Neuronal stem cell (in vitro differentiated cells): ENCODE measurements around the gene ALG6.
"Not testable (repeated sequence)": the region's sequence is repeated elsewhere in the genome, so short reads cannot be mapped to it uniquely, and the experiment has no call there.

ENCODE experiments used
- DNase-seq: peaks from one replicate; pipeline ENCODE4 v3.0.0-alpha.2; 2013; ENCODE audit warnings: low spot score
- H2AFZ ChIP-seq: one replicate; pipeline ENCODE4 v1.6.1; 2013; ENCODE audit warnings: mild to moderate bottlenecking, low read length, inconsistent platforms
- H2AK5ac ChIP-seq: 2 replicates; pipeline ENCODE4 v1.6.1; 2013; ENCODE audit warnings: low read depth, mild to moderate bottlenecking, inconsistent platforms, low read length, moderate library complexity, mixed read lengths
- H2BK120ac ChIP-seq: 2 replicates; pipeline ENCODE4 v1.6.1; 2013; ENCODE audit warnings: low read depth, mild to moderate bottlenecking, inconsistent platforms, low read length, moderate library complexity, mixed read lengths
- H2BK12ac ChIP-seq: one replicate; pipeline ENCODE4 v1.6.1; 2013; ENCODE audit warnings: low read length, inconsistent platforms
- H2BK15ac ChIP-seq: 2 replicates; pipeline ENCODE4 v1.6.1; 2013; ENCODE audit warnings: mild to moderate bottlenecking, low read length, inconsistent platforms, mixed read lengths
- H2BK5ac ChIP-seq: one replicate; pipeline ENCODE4 v1.6.1; 2013; ENCODE audit warnings: inconsistent platforms, mild to moderate bottlenecking, low read length, moderate library complexity
- H3K14ac ChIP-seq: one replicate; pipeline ENCODE4 v1.6.1; 2013; ENCODE audit warnings: low read length, inconsistent platforms
- H3K18ac ChIP-seq: 2 replicates; pipeline ENCODE4 v1.6.1; 2013; ENCODE audit warnings: low read length, inconsistent platforms
- H3K23ac ChIP-seq: 2 replicates; pipeline ENCODE4 v1.6.1; 2013; ENCODE audit warnings: low read depth, mild to moderate bottlenecking, mixed read lengths, low read length, inconsistent platforms; ENCODE audit not compliant: poor library complexity
- H3K27ac ChIP-seq: replicated peaks from 3 replicates; pipeline ENCODE4 v1.5.1; 2013; ENCODE audit warnings: low read length, inconsistent platforms
- H3K27me3 ChIP-seq, 3 experiments: 2 replicates each; pipeline ENCODE4 v1.6.1; 2013; ENCODE audit warnings: low read length in 3 of 3, mild to moderate bottlenecking in 2 of 3, inconsistent platforms in 1 of 3, low read depth in 1 of 3, mixed read lengths in 1 of 3, moderate library complexity in 1 of 3; ENCODE audit not compliant: control insufficient read depth in 3 of 3, insufficient read depth in 3 of 3
- H3K36me3 ChIP-seq, 2 donors: replicated peaks in 1 of 2; 2 replicates each; pipeline ENCODE4 v1.6.1; 2013; ENCODE audit warnings: low read length in 2 of 2; ENCODE audit not compliant: control insufficient read depth in 2 of 2, insufficient read depth in 2 of 2
- H3K4ac ChIP-seq: 2 replicates; pipeline ENCODE4 v1.6.1; 2013; ENCODE audit warnings: inconsistent platforms, mild to moderate bottlenecking, low read length, moderate library complexity
- H3K4me1 ChIP-seq, 2 donors: 1 replicate in 1 of 2; 2 replicates in 1 of 2; pipeline ENCODE4 v1.6.1; 2013; ENCODE audit warnings: low read length in 2 of 2, low read depth in 1 of 2; ENCODE audit not compliant: control insufficient read depth in 2 of 2, insufficient read depth in 1 of 2
- H3K4me2 ChIP-seq: one replicate; pipeline ENCODE4 v1.6.1; 2013; ENCODE audit warnings: mild to moderate bottlenecking, low read length, inconsistent platforms; ENCODE audit not compliant: insufficient read depth, poor library complexity, severe bottlenecking
- H3K4me3 ChIP-seq, 2 donors: 2 replicates each; pipeline ENCODE4 v1.5.1; 2013; ENCODE audit warnings: low read length in 2 of 2, mild to moderate bottlenecking in 2 of 2, inconsistent platforms in 1 of 2, moderate library complexity in 1 of 2
- H3K79me1 ChIP-seq: one replicate; pipeline ENCODE4 v1.6.1; 2013; ENCODE audit warnings: low read depth, mild to moderate bottlenecking, inconsistent platforms, low read length, moderate library complexity
- H3K9ac ChIP-seq: one replicate; pipeline ENCODE4 v1.6.1; 2013; ENCODE audit warnings: mild to moderate bottlenecking, low read depth, low read length, inconsistent platforms; ENCODE audit not compliant: poor library complexity
- H3K9me3 ChIP-seq, 2 donors: replicated peaks in 1 of 2; 2 replicates each; pipeline versions ENCODE3 to v1.6.1; 2013; ENCODE audit warnings: low read length in 2 of 2, mild to moderate bottlenecking in 2 of 2, inconsistent platforms in 1 of 2, low read depth in 1 of 2, mixed read lengths in 1 of 2, moderate library complexity in 1 of 2; ENCODE audit not compliant: control insufficient read depth in 2 of 2, insufficient read depth in 1 of 2
- H4K8ac ChIP-seq: one replicate; pipeline ENCODE4 v1.6.1; 2013; ENCODE audit warnings: low read depth, mild to moderate bottlenecking, inconsistent platforms, low read length, moderate library complexity
- H4K91ac ChIP-seq: one replicate; pipeline ENCODE4 v1.6.1; 2013; ENCODE audit warnings: low read length, low read depth, mild to moderate bottlenecking, inconsistent platforms; ENCODE audit not compliant: poor library complexity
- WGBS, 2 donors: extraction: QIAGEN DNeasy Blood & Tissue Kit; methylation state at CpG; one replicate each; pipeline ENCODE4 v1.1.7; 2013; ENCODE audit warnings: missing lambda C conversion rate in 2 of 2, mixed read lengths in 1 of 2; ENCODE audit not compliant: insufficient read length in 2 of 2, insufficient replicate concordance in 1 of 2; ENCODE audit errors: extremely low coverage in 2 of 2; 5-methylcytosine and 5-hydroxymethylcytosine counted together

ALG6 gene

DNA sequence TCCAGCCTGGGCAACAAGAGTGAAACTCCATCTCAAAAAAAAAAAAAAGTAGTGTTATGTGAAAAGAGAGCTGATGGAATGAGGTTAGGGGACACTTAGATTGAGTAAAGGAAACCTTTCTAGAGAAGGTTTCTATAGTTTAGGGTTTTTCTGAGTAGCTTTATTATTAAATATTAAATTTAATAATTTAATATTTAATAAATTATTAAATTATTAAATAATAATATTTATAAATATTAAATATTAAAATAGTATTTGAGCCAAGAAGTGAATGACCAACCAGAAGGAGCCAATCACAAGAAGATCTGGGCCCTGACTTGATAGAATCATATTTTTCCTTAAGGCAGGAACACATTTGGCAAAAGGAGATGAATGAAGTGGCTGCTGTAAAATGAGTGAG, 50.7 kb downstream of the ALG6 start:
- Histone ChIP-seq H2AFZ (no peak overlapping the region), H2AK5ac (no peak overlapping the region), H4K8ac (no peak overlapping the region), H3K23ac (no peak overlapping the region), H3K4me2 (no peak overlapping the region), H3K18ac (no peak overlapping the region), H2BK120ac (no peak overlapping the region), H3K9me3 (no peaks in the 10 kb centered on the region), H3K4me3 (no peak overlapping the region), H3K14ac (no peak overlapping the region), H3K9ac (no peak overlapping the region), H3K27me3 (no peaks in the 10 kb centered on the region), H3K36me3 (peaks cover 0 to 14% of the 10 kb centered on the region in 2 donors), H3K4ac (no peak overlapping the region), H2BK5ac (no peak overlapping the region), H3K79me1 (no peaks in the 10 kb centered on the region), H3K4me1 (no peaks in the 10 kb centered on the region), H2BK15ac (no peak overlapping the region), H3K27ac (no peak overlapping the region), H4K91ac (no peak overlapping the region), H2BK12ac (no peak overlapping the region)
- DNase-seq: no peak

DNA sequence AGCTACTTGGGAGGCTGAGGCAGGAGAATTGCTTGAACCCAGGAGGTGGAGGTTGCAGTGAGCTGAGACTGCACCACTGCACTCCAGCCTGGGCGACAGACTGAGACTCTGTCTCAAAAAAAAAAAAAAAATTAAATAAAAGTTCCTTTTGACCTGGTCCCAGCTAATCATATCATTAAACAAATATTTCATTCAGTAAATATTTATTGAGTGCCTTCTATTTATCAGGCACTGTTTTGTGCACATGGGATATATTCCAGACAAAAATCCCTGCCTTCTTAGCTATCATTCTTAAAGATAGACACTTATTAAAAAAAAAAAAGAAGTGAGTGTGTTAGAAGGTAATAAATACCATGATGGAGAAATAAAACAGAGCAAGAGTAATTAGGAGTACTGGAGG, 53.3 kb downstream of the ALG6 start:
- not testable (repeated sequence) for H3K27me3 ChIP-seq, DNase-seq, H3K27ac ChIP-seq, H2BK5ac ChIP-seq, H3K14ac ChIP-seq, H3K4ac ChIP-seq, H4K91ac ChIP-seq, H3K4me1 ChIP-seq, H2BK15ac ChIP-seq, H3K4me3 ChIP-seq, H2AFZ ChIP-seq, H3K9me3 ChIP-seq, H3K23ac ChIP-seq, H3K36me3 ChIP-seq, H2BK120ac ChIP-seq, H2AK5ac ChIP-seq, H3K4me2 ChIP-seq, H2BK12ac ChIP-seq, H3K18ac ChIP-seq, H3K9ac ChIP-seq, H3K79me1 ChIP-seq, H4K8ac ChIP-seq
- no CpG with 5 or more reads among the region's 1 CpG for WGBS, 2 donors

DNA sequence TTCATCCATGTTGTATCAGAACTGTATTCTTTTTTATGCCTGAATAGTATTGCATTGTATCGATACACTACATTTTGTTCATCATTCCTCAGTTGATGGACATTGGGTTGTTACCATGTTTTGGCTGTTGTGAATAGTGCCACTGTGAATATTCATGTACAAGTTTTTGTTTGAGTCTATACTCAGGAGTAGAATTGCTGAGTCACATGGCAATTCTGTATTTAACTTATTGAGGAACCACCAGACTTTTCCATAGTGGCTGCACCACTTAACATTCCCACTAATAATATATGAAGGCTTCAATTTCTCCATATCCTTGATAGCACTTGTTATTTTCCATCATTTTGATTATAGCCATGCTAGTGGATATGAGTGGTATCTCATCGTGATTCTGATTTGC, 56.2 kb downstream of the ALG6 start:
- H3K9ac ChIP-seq: no peak overlapping the region

DNA sequence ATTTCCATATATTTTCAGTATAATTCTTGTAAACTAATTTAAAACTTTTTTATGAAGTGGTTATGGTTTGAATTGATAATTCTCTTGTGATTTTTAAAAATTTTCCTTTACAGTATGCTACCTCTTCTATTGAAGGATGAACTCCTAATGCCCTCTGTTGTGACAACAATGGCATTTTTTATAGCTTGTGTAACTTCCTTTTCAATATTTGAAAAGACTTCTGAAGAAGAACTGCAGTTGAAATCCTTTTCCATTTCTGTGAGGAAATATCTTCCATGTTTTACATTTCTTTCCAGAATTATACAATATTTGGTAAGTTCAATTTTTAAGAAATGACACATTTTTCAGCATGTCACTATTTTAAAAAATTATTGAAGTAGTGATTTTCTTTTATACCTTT, 61.4 kb downstream of the ALG6 start:
- Histone ChIP-seq H3K36me3 (peaks cover 1 to 20% of the 10 kb centered on the region in 2 donors), H3K27me3 (no peaks in the 10 kb centered on the region), H3K9ac (no peak overlapping the region), H2AFZ (no peak overlapping the region), H4K8ac (no peak overlapping the region), H3K4me2 (no peak overlapping the region), H2BK5ac (no peak overlapping the region), H3K4me3 (no peak overlapping the region), H3K9me3 (peaks cover 3 to 27% of the 10 kb centered on the region in 2 donors), H2BK12ac (no peak overlapping the region), H3K14ac (no peak overlapping the region), H3K79me1 (no peaks in the 10 kb centered on the region), H2BK120ac (no peak overlapping the region), H3K4me1 (no peaks in the 10 kb centered on the region), H2AK5ac (no peak overlapping the region), H4K91ac (no peak overlapping the region), H3K18ac (no peak overlapping the region), H2BK15ac (no peak overlapping the region), H3K27ac (no peak overlapping the region), H3K4ac (no peak overlapping the region), H3K23ac (no peak overlapping the region)
- no peak for DNase-seq

More for the DNA sequence above, 56.2 kb downstream of the ALG6 start:
- Histone ChIP-seq H2BK120ac (no peak overlapping the region), H3K18ac (no peak overlapping the region), H2BK12ac (no peak overlapping the region), H3K23ac (no peak overlapping the region), H2AK5ac (no peak overlapping the region), H2BK15ac (no peak overlapping the region), H3K27ac (no peak overlapping the region), H3K79me1 (no peaks in the 10 kb centered on the region), H2AFZ (no peak overlapping the region), H3K4me3 (no peak overlapping the region), H3K27me3 (no peaks in the 10 kb centered on the region), H3K9me3 (peaks cover 0 to 3% of the 10 kb centered on the region in 2 donors), H3K4me2 (no peak overlapping the region), H2BK5ac (no peak overlapping the region), H3K4me1 (no peaks in the 10 kb centered on the region), H3K36me3 (peaks cover 1 to 3% of the 10 kb centered on the region in 2 donors), H4K91ac (no peak overlapping the region), H3K14ac (no peak overlapping the region), H3K4ac (no peak overlapping the region), H4K8ac (no peak overlapping the region)
- WGBS, 2 donors: no CpG with 5 or more reads among the region's 2 CpGs
- DNase-seq: no peak
